Tibial nerve (tissue), 4 donors: Measurements from ENCODE around the gene PKHD1. TPM values are rescaled to one million over a fixed set of nuclear protein-coding genes. Genes with fewer than 3 reads are reported as not detected.
"Not testable (repeated sequence)": the region's sequence is repeated elsewhere in the genome, so short reads cannot be mapped to it uniquely, and the experiment has no call there.

Experiments
- DNase-seq, 2 donors: peaks; one replicate each; pipeline ENCODE4 v3.0.0-alpha.2; 2019; ENCODE audit warnings: low spot score in 2 of 2
- H3K27ac ChIP-seq, 4 donors: fragments of 200-600 bp; sonication (generic) in 3 of 4; one replicate each; pipeline ENCODE4 v1.5.1; 2017 to 2019; ENCODE audit warnings: mild to moderate bottlenecking in 1 of 4
- H3K27me3 ChIP-seq, 2 donors: fragments of 200-600 bp; sonication (generic) in 1 of 2; one replicate each; pipeline versions ENCODE4 v1.5.1 to v1.6.0; 2017 to 2019
- H3K36me3 ChIP-seq, 3 donors: fragments of 200-600 bp; sonication (generic); one replicate each; pipeline ENCODE4 v1.5.1; 2018 to 2019
- H3K4me1 ChIP-seq, 4 donors: fragments of 200-600 bp; sonication (generic) in 3 of 4; one replicate each; pipeline ENCODE4 v1.5.1; 2017 to 2019
- H3K4me3 ChIP-seq, 4 donors: fragments of 200-600 bp; sonication (generic) in 3 of 4; one replicate each; pipeline ENCODE4 v1.5.1; 2017 to 2019; ENCODE audit warnings: mild to moderate bottlenecking in 1 of 4, moderate library complexity in 1 of 4
- H3K9me3 ChIP-seq, 4 donors: fragments of 200-600 bp; sonication (generic) in 3 of 4; one replicate each; pipeline ENCODE4 v1.5.1; 2017 to 2019
- EP300 ChIP-seq, 2 donors: sonication (generic); formaldehyde crosslinking; IDR thresholded peaks; one replicate each; pipeline ENCODE4 v1.6.1; 2017; ENCODE audit warnings: antibody characterized with exemption in 2 of 2, mild to moderate bottlenecking in 1 of 2
- POLR2A ChIP-seq, 2 donors: fragments of 450-650 bp; IDR thresholded peaks; one replicate each; pipeline ENCODE4 v1.6.1; 2017; ENCODE audit warnings: antibody characterized with exemption in 2 of 2, mild to moderate bottlenecking in 2 of 2, moderate library complexity in 2 of 2
- WGBS, 2 donors: methylation state at CpG; one replicate each; pipeline ENCODE4 v1.1.5; 2018; 5-methylcytosine and 5-hydroxymethylcytosine counted together
- total RNA-seq, 4 donors: library from RNA; depleted of rRNA; stranded (reverse); fragments of >200 nt; gene quantifications; one replicate each; pipeline ENCODE4 v1.1.0, GENCODE V29; 2016
- TF ChIP-seq, protein P1 (sequence below), 5 experiments: fragments of 200-600 bp in 3 of 5; fragments of 450-650 bp in 2 of 5; sonication (generic) in 3 of 5; IDR thresholded peaks; one replicate each; pipeline ENCODE4 v1.5.1; 2016 to 2019; ENCODE audit warnings: antibody characterized with exemption in 5 of 5, mild to moderate bottlenecking in 3 of 5, moderate library complexity in 2 of 5

Gene PKHD1
- total RNA-seq, 4 donors from 2014 or later = under 0.01 to 0.22 (median 0.20) TPM

DNA sequence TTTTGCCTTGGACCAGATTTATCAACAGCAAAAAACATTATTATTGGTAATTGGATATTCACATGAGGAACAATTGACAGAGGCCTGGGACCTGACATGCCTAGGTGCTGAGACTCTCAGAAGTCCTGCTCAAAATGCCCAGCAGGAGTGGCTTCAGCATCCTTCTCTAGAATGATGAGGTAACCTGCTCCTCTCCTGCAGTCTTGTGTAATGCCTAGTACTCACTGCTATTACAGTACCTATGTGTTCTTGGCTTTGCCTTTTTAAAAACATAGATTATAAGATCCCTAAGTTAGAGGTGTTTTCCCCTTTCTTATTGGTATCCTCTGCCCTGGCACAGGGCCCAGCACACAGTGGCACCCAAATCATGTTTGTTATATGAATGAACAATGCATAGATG, 230.9 kb downstream of the PKHD1 start:
- H3K4me3 ChIP-seq = no peak overlapping the region
- no peaks in the 10 kb centered on the region for H3K9me3 ChIP-seq
- peaks cover 0 to 3% (median 0%) of the 10 kb centered on the region in 4 donors for H3K4me1 ChIP-seq
- no peak overlapping the region for H3K27ac ChIP-seq
- TF ChIP-seq EP300 (IDR thresholded peaks at IDR 0.05) = no peak
- no peak for TF ChIP-seq POLR2A (IDR thresholded peaks at IDR 0.05)
- TF ChIP-seq, protein P1, sequence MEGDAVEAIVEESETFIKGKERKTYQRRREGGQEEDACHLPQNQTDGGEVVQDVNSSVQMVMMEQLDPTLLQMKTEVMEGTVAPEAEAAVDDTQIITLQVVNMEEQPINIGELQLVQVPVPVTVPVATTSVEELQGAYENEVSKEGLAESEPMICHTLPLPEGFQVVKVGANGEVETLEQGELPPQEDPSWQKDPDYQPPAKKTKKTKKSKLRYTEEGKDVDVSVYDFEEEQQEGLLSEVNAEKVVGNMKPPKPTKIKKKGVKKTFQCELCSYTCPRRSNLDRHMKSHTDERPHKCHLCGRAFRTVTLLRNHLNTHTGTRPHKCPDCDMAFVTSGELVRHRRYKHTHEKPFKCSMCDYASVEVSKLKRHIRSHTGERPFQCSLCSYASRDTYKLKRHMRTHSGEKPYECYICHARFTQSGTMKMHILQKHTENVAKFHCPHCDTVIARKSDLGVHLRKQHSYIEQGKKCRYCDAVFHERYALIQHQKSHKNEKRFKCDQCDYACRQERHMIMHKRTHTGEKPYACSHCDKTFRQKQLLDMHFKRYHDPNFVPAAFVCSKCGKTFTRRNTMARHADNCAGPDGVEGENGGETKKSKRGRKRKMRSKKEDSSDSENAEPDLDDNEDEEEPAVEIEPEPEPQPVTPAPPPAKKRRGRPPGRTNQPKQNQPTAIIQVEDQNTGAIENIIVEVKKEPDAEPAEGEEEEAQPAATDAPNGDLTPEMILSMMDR (IDR thresholded peaks at IDR 0.05) = no peak
- no peaks in the 10 kb centered on the region for H3K36me3 ChIP-seq
- H3K27me3 ChIP-seq = no peaks in the 10 kb centered on the region
- DNase-seq = no peak

DNA sequence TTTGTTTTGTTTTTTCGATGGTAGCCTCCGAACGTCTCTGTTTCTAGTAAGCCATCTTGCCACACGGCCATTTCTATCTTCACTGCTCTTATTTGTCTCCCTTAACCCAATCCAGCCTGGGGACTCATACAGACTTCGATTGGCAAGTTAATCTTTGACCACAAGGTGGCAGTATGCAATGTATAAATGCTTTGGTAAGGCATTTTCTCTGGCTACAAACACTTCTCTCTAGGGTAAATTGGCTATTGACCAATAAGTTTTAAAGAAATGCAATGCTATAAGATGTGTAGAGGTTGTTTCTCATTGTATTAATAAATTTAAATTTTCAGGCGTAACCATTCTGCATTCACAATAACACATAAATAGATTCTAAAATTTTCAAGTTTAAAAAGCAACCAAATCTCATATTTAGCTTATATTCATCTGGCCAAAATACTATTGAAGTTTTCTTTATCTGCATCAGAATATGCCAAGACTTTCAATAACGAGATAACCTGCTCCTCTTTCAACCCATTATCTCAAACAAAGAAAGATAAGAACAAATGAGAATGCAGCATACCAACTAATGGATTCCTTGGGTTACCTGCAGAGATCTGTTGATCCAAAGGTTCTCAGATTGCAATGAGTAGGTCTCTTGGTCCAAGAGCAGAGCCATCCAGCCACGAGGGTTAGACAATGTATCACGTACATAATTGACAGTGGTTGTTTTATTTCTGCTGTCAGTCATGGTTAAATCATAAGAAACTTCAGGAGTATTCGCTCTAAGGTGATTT, 231.9 kb downstream of the PKHD1 start:
- TF ChIP-seq, protein P1 (IDR thresholded peaks at IDR 0.05) = peak; percentile 35 to 65 (median 58)
- TF ChIP-seq POLR2A (IDR thresholded peaks at IDR 0.05) (no peak), EP300 (IDR thresholded peaks at IDR 0.05) (no peak)
- Histone ChIP-seq H3K27ac (no peak overlapping the region), H3K4me3 (no peak overlapping the region), H3K36me3 (no peaks in the 10 kb centered on the region), H3K9me3 (no peaks in the 10 kb centered on the region), H3K27me3 (no peaks in the 10 kb centered on the region), H3K4me1 (peaks cover 0 to 3% (median 0%) of the 10 kb centered on the region in 4 donors)
- 39 to 41% methylated on average over 10 of the region's 10 CpGs for WGBS, 2 donors
- DNase-seq = peak in 1 of 2 donors; percentile 59

DNA sequence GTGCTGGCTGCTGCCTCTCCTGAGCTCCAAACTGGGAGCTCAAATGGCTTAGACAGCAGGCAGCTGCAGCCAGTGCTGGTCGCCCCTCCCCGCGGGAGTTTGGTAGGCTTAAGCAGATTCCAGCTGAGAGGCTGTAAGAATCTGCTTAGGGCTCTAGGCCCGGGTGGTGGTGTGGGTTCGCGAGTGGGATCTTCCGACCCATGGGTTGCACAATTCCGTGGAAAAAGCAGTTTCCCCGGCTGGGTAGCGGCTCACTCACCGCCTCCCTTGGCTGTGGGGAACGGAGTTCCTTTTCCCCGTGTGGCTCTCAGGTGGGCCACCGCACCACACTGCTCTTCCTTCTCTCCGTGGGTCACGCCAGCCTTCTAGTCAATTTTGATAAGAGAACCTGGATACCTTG, 232.5 kb downstream of the PKHD1 start:
- H3K9me3 ChIP-seq = no peaks in the 10 kb centered on the region
- TF ChIP-seq EP300 (IDR thresholded peaks at IDR 0.05) (no peak), POLR2A (IDR thresholded peaks at IDR 0.05) (no peak)
- TF ChIP-seq, protein P1 (IDR thresholded peaks at IDR 0.05) = no peak
- H3K27me3 ChIP-seq = no peaks in the 10 kb centered on the region
- peaks cover 0 to 3% (median 0%) of the 10 kb centered on the region in 4 donors for H3K4me1 ChIP-seq
- H3K36me3 ChIP-seq = no peaks in the 10 kb centered on the region
- no peak overlapping the region for H3K4me3 ChIP-seq
- no peak overlapping the region for H3K27ac ChIP-seq
- DNase-seq = no peak
- 82 to 84% methylated on average over 16 of the region's 16 CpGs for WGBS, 2 donors

DNA sequence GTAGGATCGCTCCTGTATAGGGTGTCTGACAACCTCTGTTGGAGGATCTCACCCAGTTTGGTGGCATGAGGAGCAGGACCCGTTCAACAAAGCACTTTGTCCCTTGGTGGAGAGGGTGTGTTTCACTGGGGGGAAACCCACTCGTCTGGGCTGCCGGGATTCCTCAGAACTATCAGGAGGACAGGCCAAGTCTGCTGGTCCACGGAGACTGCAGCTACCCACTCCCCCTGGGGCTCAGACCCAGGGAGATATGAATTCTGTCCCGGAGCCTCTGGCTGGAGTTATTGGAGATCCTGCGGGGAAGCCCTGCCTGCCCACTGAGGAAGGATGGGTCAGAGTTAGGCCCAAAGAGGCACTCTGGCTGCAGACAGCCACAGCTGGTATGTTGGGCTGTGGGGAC, 233.1 kb downstream of the PKHD1 start:
- no peak for DNase-seq
- H3K9me3 ChIP-seq = no peaks in the 10 kb centered on the region
- H3K4me3 ChIP-seq = no peak overlapping the region
- no peak for TF ChIP-seq POLR2A (IDR thresholded peaks at IDR 0.05)
- TF ChIP-seq, protein P1 (IDR thresholded peaks at IDR 0.05) = no peak
- no peak for TF ChIP-seq EP300 (IDR thresholded peaks at IDR 0.05)
- H3K36me3 ChIP-seq = no peaks in the 10 kb centered on the region
- H3K27ac ChIP-seq = no peak overlapping the region
- H3K4me1 ChIP-seq = peaks cover 0 to 3% (median 0%) of the 10 kb centered on the region in 4 donors
- whole genome bisulfite sequencing, 2 donors = 74 to 75% methylated on average over 7 of the region's 7 CpGs
- H3K27me3 ChIP-seq = no peaks in the 10 kb centered on the region

DNA sequence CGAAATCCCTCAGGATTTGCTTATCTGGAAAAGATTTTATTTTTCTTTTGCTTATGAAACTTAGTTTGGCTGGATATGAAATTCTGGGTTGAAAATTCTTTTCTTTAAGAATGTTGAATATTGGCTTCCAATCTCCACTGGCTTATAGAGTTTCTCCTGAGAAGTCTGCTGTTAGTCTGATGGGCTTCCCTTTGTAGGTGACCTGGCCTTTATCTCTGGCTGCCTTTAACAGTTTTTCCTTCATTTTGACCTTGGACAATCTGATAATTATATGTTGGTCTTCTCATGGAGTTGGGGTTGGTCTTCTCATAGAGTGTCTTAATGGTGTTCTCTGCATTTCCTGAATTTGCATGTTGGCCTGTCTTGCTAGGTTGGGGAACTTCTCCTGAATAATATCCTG, 234.3 kb downstream of the PKHD1 start:
- 73 to 77% methylated on average over 1 of the region's 1 CpG for WGBS, 2 donors
- not testable (repeated sequence) for DNase-seq, H3K4me1 ChIP-seq, H3K36me3 ChIP-seq, H3K4me3 ChIP-seq, H3K9me3 ChIP-seq, H3K27me3 ChIP-seq, H3K27ac ChIP-seq
